ENCODE data around the gene EDN2.

DNA sequence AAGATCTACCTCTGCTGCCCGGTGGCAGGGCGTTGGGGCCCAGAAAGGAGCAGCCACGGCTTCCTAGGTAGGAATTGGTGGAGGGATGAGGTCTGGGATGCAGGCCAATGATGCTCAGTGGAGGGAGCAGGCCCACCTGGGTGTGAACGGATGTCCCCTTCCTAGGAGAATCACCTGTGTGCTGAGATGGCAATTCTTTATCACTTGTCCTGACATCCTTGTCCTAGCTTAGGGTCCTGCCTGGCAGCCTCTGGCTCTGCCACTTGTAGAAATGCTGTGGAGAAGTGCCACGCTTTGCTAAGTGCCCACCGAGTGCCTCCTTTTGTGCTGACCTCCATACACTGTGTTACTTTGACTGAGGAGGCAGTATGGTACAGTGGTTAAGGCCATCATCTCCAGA is 12.8 kb downstream of the EDN2 start:
- no peak for TF ChIP-seq POLR2AphosphoS5 (IDR thresholded peaks at IDR 0.05; ENCODE audit: low read depth)
- TF ChIP-seq, protein P1, sequence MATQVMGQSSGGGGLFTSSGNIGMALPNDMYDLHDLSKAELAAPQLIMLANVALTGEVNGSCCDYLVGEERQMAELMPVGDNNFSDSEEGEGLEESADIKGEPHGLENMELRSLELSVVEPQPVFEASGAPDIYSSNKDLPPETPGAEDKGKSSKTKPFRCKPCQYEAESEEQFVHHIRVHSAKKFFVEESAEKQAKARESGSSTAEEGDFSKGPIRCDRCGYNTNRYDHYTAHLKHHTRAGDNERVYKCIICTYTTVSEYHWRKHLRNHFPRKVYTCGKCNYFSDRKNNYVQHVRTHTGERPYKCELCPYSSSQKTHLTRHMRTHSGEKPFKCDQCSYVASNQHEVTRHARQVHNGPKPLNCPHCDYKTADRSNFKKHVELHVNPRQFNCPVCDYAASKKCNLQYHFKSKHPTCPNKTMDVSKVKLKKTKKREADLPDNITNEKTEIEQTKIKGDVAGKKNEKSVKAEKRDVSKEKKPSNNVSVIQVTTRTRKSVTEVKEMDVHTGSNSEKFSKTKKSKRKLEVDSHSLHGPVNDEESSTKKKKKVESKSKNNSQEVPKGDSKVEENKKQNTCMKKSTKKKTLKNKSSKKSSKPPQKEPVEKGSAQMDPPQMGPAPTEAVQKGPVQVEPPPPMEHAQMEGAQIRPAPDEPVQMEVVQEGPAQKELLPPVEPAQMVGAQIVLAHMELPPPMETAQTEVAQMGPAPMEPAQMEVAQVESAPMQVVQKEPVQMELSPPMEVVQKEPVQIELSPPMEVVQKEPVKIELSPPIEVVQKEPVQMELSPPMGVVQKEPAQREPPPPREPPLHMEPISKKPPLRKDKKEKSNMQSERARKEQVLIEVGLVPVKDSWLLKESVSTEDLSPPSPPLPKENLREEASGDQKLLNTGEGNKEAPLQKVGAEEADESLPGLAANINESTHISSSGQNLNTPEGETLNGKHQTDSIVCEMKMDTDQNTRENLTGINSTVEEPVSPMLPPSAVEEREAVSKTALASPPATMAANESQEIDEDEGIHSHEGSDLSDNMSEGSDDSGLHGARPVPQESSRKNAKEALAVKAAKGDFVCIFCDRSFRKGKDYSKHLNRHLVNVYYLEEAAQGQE (IDR thresholded peaks at IDR 0.05; ENCODE audit: insufficient replicate concordance, low read depth): no peak
- TF ChIP-seq, protein P2, sequence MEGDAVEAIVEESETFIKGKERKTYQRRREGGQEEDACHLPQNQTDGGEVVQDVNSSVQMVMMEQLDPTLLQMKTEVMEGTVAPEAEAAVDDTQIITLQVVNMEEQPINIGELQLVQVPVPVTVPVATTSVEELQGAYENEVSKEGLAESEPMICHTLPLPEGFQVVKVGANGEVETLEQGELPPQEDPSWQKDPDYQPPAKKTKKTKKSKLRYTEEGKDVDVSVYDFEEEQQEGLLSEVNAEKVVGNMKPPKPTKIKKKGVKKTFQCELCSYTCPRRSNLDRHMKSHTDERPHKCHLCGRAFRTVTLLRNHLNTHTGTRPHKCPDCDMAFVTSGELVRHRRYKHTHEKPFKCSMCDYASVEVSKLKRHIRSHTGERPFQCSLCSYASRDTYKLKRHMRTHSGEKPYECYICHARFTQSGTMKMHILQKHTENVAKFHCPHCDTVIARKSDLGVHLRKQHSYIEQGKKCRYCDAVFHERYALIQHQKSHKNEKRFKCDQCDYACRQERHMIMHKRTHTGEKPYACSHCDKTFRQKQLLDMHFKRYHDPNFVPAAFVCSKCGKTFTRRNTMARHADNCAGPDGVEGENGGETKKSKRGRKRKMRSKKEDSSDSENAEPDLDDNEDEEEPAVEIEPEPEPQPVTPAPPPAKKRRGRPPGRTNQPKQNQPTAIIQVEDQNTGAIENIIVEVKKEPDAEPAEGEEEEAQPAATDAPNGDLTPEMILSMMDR (IDR thresholded peaks at IDR 0.05; ENCODE audit: insufficient read depth, low read length): no peak
- TF ChIP-seq SPI1 (IDR thresholded peaks at IDR 0.05; ENCODE audit: borderline replicate concordance, low read depth): no peak
- TF ChIP-seq GABPA (IDR thresholded peaks at IDR 0.05; ENCODE audit: low read depth): no peak

Data from HL-60 (cell line).